Neutrophil (primary cell): ENCODE results near the gene GXYLT2.

Experiments used
- H3K27ac ChIP-seq: fragments of 200-600 bp; sonication (generic); 2 replicates; pipeline ENCODE4 v1.5.1; 2016; ENCODE audit warnings: mild to moderate bottlenecking, moderate library complexity
- H3K27me3 ChIP-seq: fragments of 200-600 bp; sonication (generic); 2 replicates; pipeline ENCODE4 v1.6.0; 2016; ENCODE audit warnings: mild to moderate bottlenecking
- H3K36me3 ChIP-seq: fragments of 200-600 bp; sonication (generic); 2 replicates; pipeline ENCODE4 v1.5.1; 2017
- H3K4me1 ChIP-seq, 2 experiments: fragments of 200-600 bp in 1 of 2; sonication (generic) in 1 of 2; 1 replicate in 1 of 2; 2 replicates in 1 of 2; pipeline versions ENCODE4 v1.5.1 to v1.6.1; 2013 to 2016; ENCODE audit warnings: low read depth in 1 of 2, low read length in 1 of 2, mild to moderate bottlenecking in 1 of 2, moderate library complexity in 1 of 2; ENCODE audit not compliant: control insufficient read depth in 1 of 2, insufficient read depth in 1 of 2
- H3K4me3 ChIP-seq, 2 experiments: fragments of 200-600 bp in 1 of 2; sonication (generic) in 1 of 2; 1 replicate in 1 of 2; 2 replicates in 1 of 2; pipeline ENCODE4 v1.5.1; 2013 to 2016; ENCODE audit warnings: low read depth in 1 of 2, low read length in 1 of 2, mild to moderate bottlenecking in 1 of 2, moderate library complexity in 1 of 2
- H3K9me3 ChIP-seq: fragments of 200-600 bp; sonication (generic); 2 replicates; pipeline ENCODE4 v1.5.1; 2016
- TF ChIP-seq, protein P1 (sequence below): fragments of 200-600 bp; sonication (generic); IDR thresholded peaks from 2 replicates; pipeline ENCODE4 v1.5.1; 2016; ENCODE audit warnings: antibody characterized with exemption

The GXYLT2 gene, protein sequence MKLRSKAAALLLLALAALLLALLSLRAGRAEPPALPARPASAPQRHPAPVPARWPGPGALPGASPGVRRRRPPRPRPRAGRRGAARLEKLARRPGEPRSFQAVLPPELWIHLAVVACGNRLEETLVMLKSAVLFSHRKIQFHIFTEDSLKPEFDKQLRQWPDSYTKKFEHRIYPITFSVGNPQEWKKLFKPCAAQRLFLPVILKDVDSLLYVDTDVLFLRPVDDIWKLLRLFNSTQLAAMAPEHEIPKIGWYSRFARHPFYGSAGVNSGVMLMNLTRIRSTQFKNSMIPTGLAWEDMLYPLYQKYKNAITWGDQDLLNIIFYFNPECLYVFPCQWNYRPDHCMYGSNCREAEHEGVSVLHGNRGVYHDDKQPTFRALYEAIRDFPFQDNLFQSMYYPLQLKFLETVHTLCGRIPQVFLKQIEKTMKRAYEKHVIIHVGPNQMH

DNA sequence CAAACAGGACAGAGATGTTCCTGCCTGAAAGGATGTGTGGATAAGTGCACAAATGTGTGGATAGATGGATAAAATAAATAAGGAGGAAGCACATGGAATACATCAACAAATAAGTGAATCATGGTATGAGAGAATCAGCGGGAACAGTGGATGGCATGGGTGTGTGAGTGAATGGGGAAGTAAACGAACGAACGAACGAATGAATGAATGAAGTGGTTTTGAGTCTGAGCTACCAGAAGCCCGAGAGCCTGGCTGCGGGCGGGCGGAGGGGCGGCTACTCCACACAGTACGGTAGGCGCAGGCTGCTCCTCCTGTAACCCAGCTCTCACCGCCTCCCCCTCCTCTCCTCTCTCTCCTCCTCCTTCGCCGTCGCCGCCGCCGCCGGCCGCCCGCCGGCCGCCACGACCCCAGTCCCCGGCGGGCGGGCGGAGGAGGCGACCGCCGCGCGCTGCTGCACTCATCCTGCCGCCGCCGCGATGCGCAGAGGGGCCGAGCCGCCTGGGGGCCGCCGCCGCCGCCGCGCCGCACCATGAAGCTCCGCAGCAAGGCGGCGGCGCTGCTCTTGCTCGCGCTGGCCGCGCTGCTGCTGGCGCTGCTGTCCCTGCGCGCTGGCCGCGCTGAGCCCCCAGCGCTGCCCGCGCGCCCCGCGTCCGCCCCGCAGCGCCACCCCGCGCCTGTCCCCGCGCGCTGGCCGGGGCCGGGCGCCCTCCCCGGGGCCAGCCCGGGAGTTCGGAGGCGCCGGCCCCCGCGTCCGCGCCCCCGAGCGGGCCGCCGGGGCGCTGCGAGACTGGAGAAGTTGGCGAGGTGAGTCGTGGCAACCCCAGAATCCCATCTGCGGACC is at the start of gene GXYLT2:
Gene GXYLT2 (plus strand): TSS at position 342 of the 841 bp plus-strand sequence. CDS start 188 bp downstream, at position 530.
- H3K27ac ChIP-seq: no peak within 1 kb of the TSS
- TF ChIP-seq, protein P1, sequence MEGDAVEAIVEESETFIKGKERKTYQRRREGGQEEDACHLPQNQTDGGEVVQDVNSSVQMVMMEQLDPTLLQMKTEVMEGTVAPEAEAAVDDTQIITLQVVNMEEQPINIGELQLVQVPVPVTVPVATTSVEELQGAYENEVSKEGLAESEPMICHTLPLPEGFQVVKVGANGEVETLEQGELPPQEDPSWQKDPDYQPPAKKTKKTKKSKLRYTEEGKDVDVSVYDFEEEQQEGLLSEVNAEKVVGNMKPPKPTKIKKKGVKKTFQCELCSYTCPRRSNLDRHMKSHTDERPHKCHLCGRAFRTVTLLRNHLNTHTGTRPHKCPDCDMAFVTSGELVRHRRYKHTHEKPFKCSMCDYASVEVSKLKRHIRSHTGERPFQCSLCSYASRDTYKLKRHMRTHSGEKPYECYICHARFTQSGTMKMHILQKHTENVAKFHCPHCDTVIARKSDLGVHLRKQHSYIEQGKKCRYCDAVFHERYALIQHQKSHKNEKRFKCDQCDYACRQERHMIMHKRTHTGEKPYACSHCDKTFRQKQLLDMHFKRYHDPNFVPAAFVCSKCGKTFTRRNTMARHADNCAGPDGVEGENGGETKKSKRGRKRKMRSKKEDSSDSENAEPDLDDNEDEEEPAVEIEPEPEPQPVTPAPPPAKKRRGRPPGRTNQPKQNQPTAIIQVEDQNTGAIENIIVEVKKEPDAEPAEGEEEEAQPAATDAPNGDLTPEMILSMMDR: no peak
- H3K27me3 ChIP-seq: peaks cover 23% of the 10 kb centered on the region
- H3K36me3 ChIP-seq: no peaks in the 10 kb centered on the region
- H3K9me3 ChIP-seq: no peaks in the 10 kb centered on the region
- peaks cover 21 to 29% of the 10 kb centered on the region in 2 experiments for H3K4me1 ChIP-seq
- H3K4me3 ChIP-seq: peak within 1 kb of the TSS; percentile 36 to 43

DNA sequence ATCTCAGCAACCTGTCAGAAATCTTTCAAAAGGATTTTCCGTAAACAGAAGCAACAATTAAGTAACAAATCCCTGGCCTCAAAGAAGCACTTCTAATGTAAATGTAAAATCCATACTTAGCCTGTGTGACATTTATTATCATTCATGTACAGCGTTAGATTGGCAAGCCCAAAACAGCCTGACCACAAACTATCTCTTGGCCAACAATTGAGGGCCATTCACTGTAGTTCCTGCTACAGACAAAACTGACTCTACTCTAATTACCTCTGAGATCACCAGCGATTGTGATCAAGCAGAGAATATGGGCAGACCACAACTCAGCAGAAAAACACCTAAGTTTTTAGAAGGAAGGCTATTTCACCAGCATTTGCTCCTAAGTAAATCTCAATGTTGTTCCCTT is 48.8 kb upstream of the GXYLT2 start:
- Histone ChIP-seq H3K27me3 (no peaks in the 10 kb centered on the region), H3K4me1 (no peaks in the 10 kb centered on the region), H3K36me3 (no peaks in the 10 kb centered on the region), H3K27ac (no peak overlapping the region), H3K9me3 (no peaks in the 10 kb centered on the region), H3K4me3 (no peak overlapping the region)
- TF ChIP-seq, protein P1: no peak

DNA sequence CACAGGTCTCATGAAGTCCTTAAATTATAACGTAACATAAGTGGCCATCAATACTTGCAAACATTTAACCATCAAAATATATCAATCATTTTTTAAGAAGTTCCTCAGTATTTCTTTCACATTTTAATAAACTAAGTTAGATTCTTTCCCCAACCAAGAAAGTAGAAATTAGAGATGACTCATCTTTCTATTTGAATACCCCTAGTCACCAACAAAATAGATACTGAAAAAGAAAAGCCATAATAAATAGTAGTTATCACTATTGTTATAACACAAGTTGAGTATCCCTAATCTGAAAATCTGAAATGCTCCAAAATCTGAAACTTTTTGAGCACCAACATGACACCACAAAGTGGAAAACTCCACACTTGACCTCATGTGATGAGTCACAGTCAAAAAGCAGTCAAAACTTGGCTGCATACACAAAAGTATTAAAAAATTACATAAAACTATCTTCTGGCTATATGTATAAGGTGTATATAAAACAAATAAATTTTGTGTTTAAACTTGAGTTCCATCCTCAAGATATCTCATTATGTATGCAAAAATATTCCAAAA is 43.3 kb upstream of the GXYLT2 start:
- no peaks in the 10 kb centered on the region for H3K36me3 ChIP-seq
- no peak overlapping the region for H3K4me3 ChIP-seq
- no peak overlapping the region for H3K27ac ChIP-seq
- no peaks in the 10 kb centered on the region for H3K9me3 ChIP-seq
- TF ChIP-seq, protein P1: no peak
- H3K27me3 ChIP-seq: no peaks in the 10 kb centered on the region
- H3K4me1 ChIP-seq: peaks cover 19 to 22% of the 10 kb centered on the region in 2 experiments

DNA sequence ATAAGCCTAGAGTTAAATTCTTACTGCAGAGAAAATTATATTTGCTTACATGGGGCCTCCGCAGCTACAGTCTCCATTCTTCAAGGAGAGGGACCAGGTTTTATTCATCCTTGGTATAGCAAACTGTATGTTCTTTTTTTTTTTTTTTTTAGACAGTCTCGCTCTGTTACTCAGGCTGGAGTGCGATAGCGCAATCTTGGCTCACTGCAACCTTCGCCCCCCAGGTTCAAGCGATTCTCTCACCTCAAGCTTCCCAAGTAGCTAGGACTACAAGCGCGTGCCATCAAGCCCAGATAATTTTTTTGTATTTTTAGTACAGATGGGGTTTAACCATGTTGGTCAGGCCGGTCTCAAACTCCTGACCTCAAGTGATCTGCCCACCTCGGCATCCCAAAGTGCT is 41.7 kb upstream of the GXYLT2 start:
- TF ChIP-seq, protein P1: no peak
- H3K4me1 ChIP-seq: peaks cover 31 to 34% of the 10 kb centered on the region in 2 experiments
- H3K9me3 ChIP-seq: no peaks in the 10 kb centered on the region
- H3K27ac ChIP-seq: no peak overlapping the region
- H3K27me3 ChIP-seq: no peaks in the 10 kb centered on the region
- H3K4me3 ChIP-seq: no peak overlapping the region
- no peaks in the 10 kb centered on the region for H3K36me3 ChIP-seq

DNA sequence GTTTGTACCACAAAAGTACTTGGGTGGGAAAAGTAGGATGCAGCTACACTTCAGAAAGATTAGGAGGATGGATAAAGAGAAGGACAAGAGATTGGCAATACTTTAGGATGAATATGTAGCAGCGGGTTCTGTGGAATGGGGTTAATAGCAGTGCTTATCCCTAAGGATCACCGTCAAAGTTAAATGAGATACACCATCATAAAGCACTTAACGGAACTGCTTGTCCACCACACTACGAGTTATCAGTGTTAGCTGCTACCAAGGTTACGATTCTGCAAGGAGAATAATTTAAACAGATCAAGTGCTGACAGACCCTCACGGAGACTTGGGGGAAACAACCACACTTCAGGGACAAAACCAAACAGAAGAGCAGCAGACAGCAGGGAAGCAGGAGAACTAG is 40.6 kb upstream of the GXYLT2 start:
- H3K36me3 ChIP-seq: no peaks in the 10 kb centered on the region
- TF ChIP-seq, protein P1: no peak
- no peak overlapping the region for H3K27ac ChIP-seq
- H3K4me3 ChIP-seq: peak overlapping the region; percentile 72 to 95
- H3K9me3 ChIP-seq: no peaks in the 10 kb centered on the region
- peaks cover 34 to 38% of the 10 kb centered on the region in 2 experiments for H3K4me1 ChIP-seq
- H3K27me3 ChIP-seq: no peaks in the 10 kb centered on the region
